Spleen (tissue), 11 donors: ENCODE results near the gene OSBPL9. TPM values are rescaled to one million over a fixed set of nuclear protein-coding genes. Genes with fewer than 3 reads are reported as not detected.

Experiments used
- DNase-seq: peaks from one replicate; pipeline ENCODE4 v3.0.0-alpha.2; 2020
- H3K27ac ChIP-seq, 8 donors: fragments of 200-600 bp; sonication (generic) in 7 of 8; 1 replicate in 4 of 8; 2 replicates in 4 of 8; pipeline versions ENCODE4 v1.5.0 to v1.8.0; 2016 to 2021; ENCODE audit warnings: inconsistent platforms in 4 of 8, mild to moderate bottlenecking in 4 of 8, moderate library complexity in 1 of 8
- H3K27me3 ChIP-seq, 7 donors: fragments of 200-600 bp; sonication (generic) in 6 of 7; replicated peaks in 1 of 7; 1 replicate in 4 of 7; 2 replicates in 3 of 7; pipeline versions ENCODE4 v1.5.0 to v1.8.0; 2016 to 2021; ENCODE audit warnings: inconsistent platforms in 3 of 7, mild to moderate bottlenecking in 1 of 7
- H3K36me3 ChIP-seq, 6 donors: fragments of 200-600 bp; sonication (generic) in 5 of 6; 1 replicate in 4 of 6; 2 replicates in 2 of 6; pipeline versions ENCODE4 v1.5.0 to v1.8.0; 2016 to 2021; ENCODE audit warnings: inconsistent platforms in 2 of 6
- H3K4me1 ChIP-seq, 6 donors: fragments of 200-600 bp; sonication (generic) in 5 of 6; 1 replicate in 3 of 6; 2 replicates in 3 of 6; pipeline versions ENCODE4 v1.5.0 to v1.8.0; 2016 to 2021; ENCODE audit warnings: inconsistent platforms in 3 of 6
- H3K4me3 ChIP-seq, 8 donors: fragments of 200-600 bp; sonication (generic) in 7 of 8; 1 replicate in 4 of 8; 2 replicates in 4 of 8; pipeline versions ENCODE4 v1.5.0 to v1.8.0; 2016 to 2021; ENCODE audit warnings: inconsistent platforms in 4 of 8, mild to moderate bottlenecking in 4 of 8, moderate library complexity in 2 of 8
- H3K9me3 ChIP-seq, 8 donors: fragments of 200-600 bp; sonication (generic) in 7 of 8; 1 replicate in 4 of 8; 2 replicates in 4 of 8; pipeline versions ENCODE4 v1.5.0 to v1.8.0; 2016 to 2021; ENCODE audit warnings: inconsistent platforms in 4 of 8
- POLR2A ChIP-seq, 3 donors: fragments of 450-650 bp; IDR thresholded peaks; one replicate each; pipeline ENCODE4 v1.5.1; 2017; ENCODE audit warnings: antibody characterized with exemption in 3 of 3, mild to moderate bottlenecking in 1 of 3
- POLR2AphosphoS5 ChIP-seq, 3 donors: sonication (generic); formaldehyde crosslinking; IDR thresholded peaks; one replicate each; pipeline ENCODE4 v1.5.1; 2017; ENCODE audit warnings: antibody characterized with exemption in 3 of 3
- WGBS, 5 donors: extraction: QIAGEN DNeasy Blood & Tissue Kit in 3 of 5; methylation state at CpG; one replicate each; pipeline versions ENCODE4 v1.1.5 to v1.1.7; 2013 to 2018; 5-methylcytosine and 5-hydroxymethylcytosine counted together
- intact Hi-C: fragments of 100-400 bp; cut with DNase I; formaldehyde crosslinking; loops from one replicate; pipeline ENCODE4 v1.15.0; 2023; ENCODE audit warnings: low total_unique reads
- polyA plus RNA-seq, 3 donors: library from polyadenylated mRNA; stranded (reverse); fragments of 200-250 nt; gene quantifications; one replicate each; pipeline ENCODE4 v1.2.1, GENCODE V29; 2013
- total RNA-seq, 7 donors: library from RNA; depleted of rRNA in 3 of 7; stranded (reverse); fragments of >200 nt in 3 of 7; fragmentation: NEBNext Ultra II Directional in 4 of 7; extraction: Animal tissue kit (Norgen Biotek cat#: 25700) in 4 of 7; gene quantifications; one replicate each; pipeline versions ENCODE4 v1.1.0 to v1.2.1, GENCODE V29; 2016 to 2021
- TF ChIP-seq, protein P1 (sequence below), 11 experiments: fragments of 200-600 bp in 7 of 11; fragments of 450-650 bp in 4 of 11; sonication (generic) in 4 of 11; IDR thresholded peaks in 8 of 11; conservative IDR thresholded peaks in 3 of 11; 1 replicate in 7 of 11; 2 replicates in 4 of 11; pipeline versions ENCODE4 v1.4.0 to v1.8.0; 2016 to 2021; ENCODE audit warnings: antibody characterized with exemption in 11 of 11, inconsistent platforms in 4 of 11, mild to moderate bottlenecking in 1 of 11
- donor health status: healthy with polysubstance abuse.
- donor health status: DM: no; HTN: no; CAD: no; lungs with moderate emphysema.
- donor health status: DM: no; HTN: no; CAD: no.
- donor health status: Bipolar disorder and iron deficiency.
- donor health status: healthy.
- donor health status: DM: no; HTN: no; CAD: no.
- donor health status: DM: yes; HTN: yes; CAD: no.

Gene OSBPL9
- total and polyA plus RNA-seq, 10 donors = 34.6 to 97.4 (median 80.6) TPM

DNA sequence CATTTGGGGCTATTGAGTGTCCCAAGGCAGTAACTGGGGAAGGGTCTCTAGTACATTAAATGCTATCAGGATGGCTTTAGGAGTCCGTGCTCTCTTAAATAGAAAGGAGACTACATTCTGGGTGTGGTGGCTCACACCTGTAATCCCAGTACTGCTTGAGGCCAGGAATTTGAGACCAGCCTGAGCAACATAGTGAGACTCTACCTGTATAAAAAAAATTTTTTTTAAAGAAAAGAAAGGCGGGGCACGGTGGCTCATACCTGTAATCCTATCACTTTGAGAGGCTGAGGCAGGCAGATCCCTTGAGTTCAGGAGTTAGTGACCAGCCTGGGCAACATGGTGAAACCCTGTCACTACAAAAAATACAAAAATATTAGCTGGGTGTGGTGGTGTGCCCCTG is 21.5 kb downstream of the OSBPL9 start:
- DNase-seq = no peak
- intact Hi-C loops = no loop called here
- Histone ChIP-seq H3K4me3 (no peak overlapping the region), H3K9me3 (no peaks in the 10 kb centered on the region), H3K27me3 (no peaks in the 10 kb centered on the region), H3K27ac (no peak overlapping the region), H3K36me3 (no peaks in the 10 kb centered on the region), H3K4me1 (peaks cover 0 to 69% (median 9%) of the 10 kb centered on the region in 6 donors)
- TF ChIP-seq POLR2AphosphoS5 (IDR thresholded peaks at IDR 0.05) = no peak
- TF ChIP-seq POLR2A (IDR thresholded peaks at IDR 0.05) = no peak
- TF ChIP-seq, protein P1, sequence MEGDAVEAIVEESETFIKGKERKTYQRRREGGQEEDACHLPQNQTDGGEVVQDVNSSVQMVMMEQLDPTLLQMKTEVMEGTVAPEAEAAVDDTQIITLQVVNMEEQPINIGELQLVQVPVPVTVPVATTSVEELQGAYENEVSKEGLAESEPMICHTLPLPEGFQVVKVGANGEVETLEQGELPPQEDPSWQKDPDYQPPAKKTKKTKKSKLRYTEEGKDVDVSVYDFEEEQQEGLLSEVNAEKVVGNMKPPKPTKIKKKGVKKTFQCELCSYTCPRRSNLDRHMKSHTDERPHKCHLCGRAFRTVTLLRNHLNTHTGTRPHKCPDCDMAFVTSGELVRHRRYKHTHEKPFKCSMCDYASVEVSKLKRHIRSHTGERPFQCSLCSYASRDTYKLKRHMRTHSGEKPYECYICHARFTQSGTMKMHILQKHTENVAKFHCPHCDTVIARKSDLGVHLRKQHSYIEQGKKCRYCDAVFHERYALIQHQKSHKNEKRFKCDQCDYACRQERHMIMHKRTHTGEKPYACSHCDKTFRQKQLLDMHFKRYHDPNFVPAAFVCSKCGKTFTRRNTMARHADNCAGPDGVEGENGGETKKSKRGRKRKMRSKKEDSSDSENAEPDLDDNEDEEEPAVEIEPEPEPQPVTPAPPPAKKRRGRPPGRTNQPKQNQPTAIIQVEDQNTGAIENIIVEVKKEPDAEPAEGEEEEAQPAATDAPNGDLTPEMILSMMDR (IDR thresholded peaks at IDR 0.05 in 8 of 11, conservative IDR thresholded peaks at IDR 0.05 in 3 of 11) = no peak
- WGBS, 5 donors = 91 to 100% (median 96%) methylated on average over 3 of the region's 3 CpGs

DNA sequence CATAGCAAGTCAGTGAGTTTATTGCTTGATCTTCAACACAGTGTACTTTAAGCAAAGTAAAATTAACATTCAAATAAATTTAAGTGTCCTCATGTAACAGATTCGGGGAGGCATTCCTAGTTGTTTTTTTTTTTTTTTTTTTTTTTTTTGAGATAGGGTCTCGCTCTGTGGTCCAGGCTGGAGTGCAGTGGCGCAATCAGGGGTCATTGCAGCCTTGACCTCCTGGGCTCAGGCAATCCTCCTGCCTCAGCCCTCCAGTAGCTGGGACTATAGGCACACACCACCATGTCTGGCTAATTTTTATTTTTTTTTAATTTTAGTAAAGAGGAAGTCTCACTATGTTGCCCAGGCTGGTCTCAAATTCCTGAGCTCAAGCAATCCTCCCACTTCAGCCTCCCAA is 22.8 kb downstream of the OSBPL9 start:
- Histone ChIP-seq H3K4me3 (no peak overlapping the region), H3K4me1 (peaks cover 0 to 66% (median 10%) of the 10 kb centered on the region in 6 donors), H3K36me3 (no peaks in the 10 kb centered on the region), H3K9me3 (no peaks in the 10 kb centered on the region), H3K27ac (no peak overlapping the region), H3K27me3 (no peaks in the 10 kb centered on the region)
- TF ChIP-seq POLR2A (IDR thresholded peaks at IDR 0.05) = no peak
- TF ChIP-seq, protein P1 (IDR thresholded peaks at IDR 0.05 in 8 of 11, conservative IDR thresholded peaks at IDR 0.05 in 3 of 11) = no peak
- TF ChIP-seq POLR2AphosphoS5 (IDR thresholded peaks at IDR 0.05) = no peak
- DNase-seq = no peak
- WGBS, 5 donors = 89 to 97% (median 96%) methylated on average over 3 of the region's 3 CpGs
- intact Hi-C loops = no loop called here

DNA sequence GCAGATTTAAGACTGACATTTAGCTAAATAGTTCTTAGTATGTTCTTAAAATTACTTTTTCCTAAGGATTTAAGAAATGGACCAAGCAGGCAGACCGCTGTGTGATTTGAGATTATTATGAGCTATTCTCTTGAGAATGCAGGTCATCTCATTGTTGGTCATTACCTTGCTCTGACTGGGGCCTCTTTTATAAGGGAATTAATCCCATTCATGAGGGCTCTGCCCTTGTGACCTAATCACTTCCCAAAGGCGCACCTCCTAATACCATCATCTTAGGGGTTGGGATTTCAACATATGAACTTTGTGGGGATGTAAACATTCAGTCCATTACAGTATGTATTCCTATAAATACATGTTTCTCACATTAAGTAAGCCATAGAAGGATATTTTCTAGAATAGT is 24.2 kb downstream of the OSBPL9 start:
- H3K36me3 ChIP-seq = no peaks in the 10 kb centered on the region
- H3K4me3 ChIP-seq = no peak overlapping the region
- intact Hi-C loops = no loop called here
- H3K9me3 ChIP-seq = no peaks in the 10 kb centered on the region
- no peaks in the 10 kb centered on the region for H3K27me3 ChIP-seq
- 83 to 94% (median 92%) methylated on average over 2 of the region's 2 CpGs for WGBS, 5 donors
- H3K27ac ChIP-seq = no peak overlapping the region
- H3K4me1 ChIP-seq = peaks cover 0 to 53% (median 13%) of the 10 kb centered on the region in 6 donors
- no peak for DNase-seq
- TF ChIP-seq, protein P1 (IDR thresholded peaks at IDR 0.05 in 8 of 11, conservative IDR thresholded peaks at IDR 0.05 in 3 of 11) = no peak
- TF ChIP-seq POLR2AphosphoS5 (IDR thresholded peaks at IDR 0.05) = no peak
- no peak for TF ChIP-seq POLR2A (IDR thresholded peaks at IDR 0.05)

DNA sequence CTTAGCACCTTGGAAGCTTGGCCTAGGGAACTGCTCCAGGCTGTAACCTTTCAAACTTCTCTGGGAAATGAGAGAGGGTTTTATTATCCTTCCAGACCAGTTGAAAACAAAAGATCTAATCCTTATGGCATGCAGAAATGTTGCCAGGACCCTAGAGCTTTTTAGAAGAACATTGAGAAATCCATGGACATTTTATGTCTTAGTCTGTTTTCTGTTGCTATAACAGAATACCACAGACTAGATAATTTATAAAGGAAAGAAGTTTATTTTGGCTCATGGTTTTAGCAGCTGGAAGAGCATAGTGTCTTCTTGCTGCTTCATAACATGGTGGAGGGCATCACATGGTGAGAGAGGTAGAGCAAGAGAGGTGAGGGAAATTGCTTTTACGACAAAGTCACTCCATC is 25.8 kb downstream of the OSBPL9 start:
- 89 to 94% (median 90%) methylated on average over 1 of the region's 1 CpG for WGBS, 5 donors
- peaks cover 0 to 4% (median 0%) of the 10 kb centered on the region in 8 donors for H3K9me3 ChIP-seq
- H3K36me3 ChIP-seq = no peaks in the 10 kb centered on the region
- TF ChIP-seq, protein P1 (IDR thresholded peaks at IDR 0.05 in 8 of 11, conservative IDR thresholded peaks at IDR 0.05 in 3 of 11) = no peak
- TF ChIP-seq POLR2AphosphoS5 (IDR thresholded peaks at IDR 0.05) (no peak), POLR2A (IDR thresholded peaks at IDR 0.05) (no peak)
- DNase-seq = no peak
- H3K27ac ChIP-seq = peak overlapping the region in 2 of 8 donors; percentile 6 to 14
- intact Hi-C loops = no loop called here
- no peaks in the 10 kb centered on the region for H3K27me3 ChIP-seq
- H3K4me3 ChIP-seq = no peak overlapping the region
- peaks cover 0 to 44% (median 8%) of the 10 kb centered on the region in 6 donors for H3K4me1 ChIP-seq
